Ishikawa (cell line): Measurements from ENCODE around the gene CCDC60.

Source experiments
- CEBPB ChIP-seq: IDR thresholded peaks from 2 replicates; pipeline ENCODE4 v1.6.1; 2012
- CREB1 ChIP-seq: IDR thresholded peaks from 2 replicates; pipeline ENCODE4 v1.6.1; 2012; ENCODE audit warnings: low read depth
- EGR1 ChIP-seq: IDR thresholded peaks from 2 replicates; pipeline ENCODE4 v1.6.1; 2012
- EP300 ChIP-seq: IDR thresholded peaks from 2 replicates; pipeline ENCODE4 v1.6.1; 2012; ENCODE audit warnings: borderline replicate concordance
- FOXM1 ChIP-seq: IDR thresholded peaks from 2 replicates; pipeline ENCODE4 v1.6.1; 2012; ENCODE audit warnings: low read depth, borderline replicate concordance
- NFIC ChIP-seq: IDR thresholded peaks from 2 replicates; pipeline ENCODE4 v1.6.1; 2012
- RAD21 ChIP-seq: IDR thresholded peaks from 2 replicates; pipeline ENCODE4 v1.6.1; 2012; ENCODE audit warnings: low read depth
- REST ChIP-seq: IDR thresholded peaks from 2 replicates; pipeline ENCODE4 v1.6.1; 2012; ENCODE audit warnings: low read depth, mild to moderate bottlenecking
- TAF1 ChIP-seq: IDR thresholded peaks from 2 replicates; pipeline ENCODE4 v1.6.1; 2012; ENCODE audit warnings: low read depth, mild to moderate bottlenecking
- TEAD4 ChIP-seq: IDR thresholded peaks from 2 replicates; pipeline ENCODE4 v1.6.1; 2012
- YY1 ChIP-seq: IDR thresholded peaks from 2 replicates; pipeline ENCODE4 v1.6.1; 2012; ENCODE audit warnings: low read depth
- ZBTB7A ChIP-seq: IDR thresholded peaks from 2 replicates; pipeline ENCODE4 v1.6.1; 2012; ENCODE audit warnings: low read depth
- TF ChIP-seq, protein P1 (sequence below): IDR thresholded peaks from 2 replicates; pipeline ENCODE4 v1.6.1; 2012
- TF ChIP-seq, protein P2 (sequence below): IDR thresholded peaks from 2 replicates; pipeline ENCODE4 v1.6.1; 2012

GRCh38 chr12:119389687-119390086 is 55.2 kb downstream of the CCDC60 start:
- TF ChIP-seq EP300 (no peak), YY1 (no peak), CEBPB (no peak), RAD21 (no peak), REST (no peak), ZBTB7A (no peak), CREB1 (no peak), EGR1 (no peak), FOXM1 (no peak), NFIC (no peak), TAF1 (no peak), TEAD4 (no peak)
- TF ChIP-seq, protein P1, sequence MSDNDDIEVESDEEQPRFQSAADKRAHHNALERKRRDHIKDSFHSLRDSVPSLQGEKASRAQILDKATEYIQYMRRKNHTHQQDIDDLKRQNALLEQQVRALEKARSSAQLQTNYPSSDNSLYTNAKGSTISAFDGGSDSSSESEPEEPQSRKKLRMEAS, result no peak
- TF ChIP-seq, protein P2, sequence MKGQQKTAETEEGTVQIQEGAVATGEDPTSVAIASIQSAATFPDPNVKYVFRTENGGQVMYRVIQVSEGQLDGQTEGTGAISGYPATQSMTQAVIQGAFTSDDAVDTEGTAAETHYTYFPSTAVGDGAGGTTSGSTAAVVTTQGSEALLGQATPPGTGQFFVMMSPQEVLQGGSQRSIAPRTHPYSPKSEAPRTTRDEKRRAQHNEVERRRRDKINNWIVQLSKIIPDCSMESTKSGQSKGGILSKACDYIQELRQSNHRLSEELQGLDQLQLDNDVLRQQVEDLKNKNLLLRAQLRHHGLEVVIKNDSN, result no peak
